Ovary (tissue), 3 donors: ENCODE measurements around the gene HOXA6.

Experiments used
- CTCF ChIP-seq, 3 donors: fragments of 450-650 bp in 2 of 3; fragments of 200-600 bp in 1 of 3; IDR thresholded peaks; one replicate each; pipeline versions ENCODE4 v1.5.1 to v1.8.0; 2016 to 2022; ENCODE audit warnings: antibody characterized with exemption in 3 of 3, mild to moderate bottlenecking in 1 of 3
- EP300 ChIP-seq: sonication (generic); formaldehyde crosslinking; IDR thresholded peaks from one replicate; pipeline ENCODE4 v1.6.1; 2017; ENCODE audit warnings: antibody characterized with exemption
- donor health status: DM: no; HTN: no; CAD: no.

GRCh38 chr7:27189997-27190748 lies 42.6 kb upstream of the HOXA6 start:
- no peak for TF ChIP-seq EP300
- TF ChIP-seq CTCF (IDR thresholded peaks at IDR 0.05) = no peak
